Liver (tissue), 3 donors: ENCODE results near the gene PLS1.

Experiments
- CTCF ChIP-seq: fragments of 150-350 bp; IDR thresholded peaks from 2 replicates; pipeline ENCODE4 v1.5.1; 2017; ENCODE audit warnings: improper control_type of control experiment, low read depth, low read length; ENCODE audit not compliant: missing input control
- MAX ChIP-seq: IDR thresholded peaks from 2 replicates; pipeline ENCODE4 v1.6.1; 2016; ENCODE audit warnings: antibody characterized with exemption
- TAF1 ChIP-seq: conservative IDR thresholded peaks from 2 replicates; pipeline ENCODE4 v1.6.1; 2016; ENCODE audit warnings: antibody characterized with exemption, mild to moderate bottlenecking
- ZBTB33 ChIP-seq: IDR thresholded peaks from 2 replicates; pipeline ENCODE4 v1.6.1; 2016; ENCODE audit warnings: antibody characterized with exemption
- donor health status: healthy.
- donor health status: healthy.

- no peak for TF ChIP-seq CTCF
- no peak for TF ChIP-seq ZBTB33
- no peak for TF ChIP-seq MAX
- TF ChIP-seq TAF1, result no peak
These were observed 5.5 kb downstream of the PLS1 start for GRCh38 chr3:142601713-142602112.
